Mesodermal cell (in vitro differentiated cells): ENCODE measurements around the gene SMIM10.
"Not testable (repeated sequence)": the region's sequence is repeated elsewhere in the genome, so short reads cannot be mapped to it uniquely, and the experiment has no call there.

Experiments
- H3K27ac ChIP-seq: 2 replicates; pipeline ENCODE4 v1.7.0; 2013; ENCODE audit warnings: mild to moderate bottlenecking, low read depth, low read length, moderate library complexity; ENCODE audit not compliant: severe bottlenecking
- H3K36me3 ChIP-seq: 2 replicates; pipeline ENCODE4 v1.7.1; 2013; ENCODE audit warnings: mild to moderate bottlenecking, low read length, moderate library complexity; ENCODE audit not compliant: control insufficient read depth, insufficient read depth
- H3K4me1 ChIP-seq: one replicate; pipeline ENCODE4 v1.7.1; 2013; ENCODE audit warnings: mild to moderate bottlenecking, low read length; ENCODE audit not compliant: insufficient read depth, control insufficient read depth, poor library complexity, severe bottlenecking
- H3K4me3 ChIP-seq: 2 replicates; pipeline ENCODE4 v1.7.0; 2013; ENCODE audit warnings: low read length, control low read depth, mild to moderate bottlenecking; ENCODE audit not compliant: insufficient read depth, poor library complexity, severe bottlenecking; ENCODE audit errors: extremely low read depth
- H3K9me3 ChIP-seq: 2 replicates; pipeline ENCODE4 v1.7.1; 2013; ENCODE audit warnings: mild to moderate bottlenecking, low read length, moderate library complexity; ENCODE audit not compliant: control insufficient read depth
- WGBS, 2 experiments: methylation state at CpG; one replicate each; pipeline ENCODE4 v1.1.5; 2013; ENCODE audit warnings: missing lambda C conversion rate in 2 of 2; ENCODE audit not compliant: insufficient coverage in 2 of 2; 5-methylcytosine and 5-hydroxymethylcytosine counted together

The SMIM10 gene

DNA sequence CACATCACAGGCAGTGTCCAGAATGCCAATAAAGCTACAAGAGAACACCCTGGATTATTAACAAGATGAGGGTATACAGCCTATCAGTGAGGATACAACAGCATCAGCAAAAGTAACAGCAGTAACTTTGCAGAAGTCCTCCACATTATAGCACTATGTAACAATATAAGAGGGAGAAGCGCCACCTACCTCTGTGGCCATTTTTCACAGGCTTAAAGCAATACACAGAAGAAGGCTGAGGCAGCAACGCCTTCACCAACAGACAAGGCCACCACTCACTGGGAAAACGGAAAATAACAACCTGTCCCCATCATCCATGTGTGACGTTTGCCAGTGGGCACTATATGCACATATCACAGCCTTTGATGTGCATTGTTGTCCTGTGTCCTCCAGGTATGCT lies 19.0 kb downstream of the SMIM10 start:
- H3K36me3 ChIP-seq, result no peaks in the 10 kb centered on the region
- H3K4me1 ChIP-seq, result no peaks in the 10 kb centered on the region
- H3K27ac ChIP-seq, result no peak overlapping the region
- 40% methylated on average over 1 of the region's 4 CpGs; no CpG with 5 or more reads in 1 of the 2 experiments for WGBS, 2 experiments
- no peaks in the 10 kb centered on the region for H3K9me3 ChIP-seq
- no peak overlapping the region for H3K4me3 ChIP-seq

DNA sequence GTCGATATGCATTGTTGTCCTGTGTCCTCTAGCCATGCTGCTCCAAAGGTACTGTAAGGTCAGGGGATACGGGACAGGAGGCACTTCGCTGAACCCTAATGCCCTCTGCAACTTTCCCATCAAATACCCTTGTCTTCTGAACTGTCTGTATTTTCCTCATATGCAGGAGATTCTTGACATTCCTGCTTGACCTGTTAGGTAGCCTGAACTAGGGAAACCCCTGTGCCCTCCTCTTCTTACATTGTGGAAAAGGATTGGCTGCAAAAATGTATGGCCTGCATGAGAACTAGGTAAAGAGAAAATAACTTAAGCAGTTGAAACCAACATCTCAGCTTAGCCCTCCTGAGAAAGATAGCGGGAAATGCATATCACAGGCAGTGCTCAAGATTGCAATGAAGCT lies 20.1 kb downstream of the SMIM10 start:
- H3K4me3 ChIP-seq, result no peak overlapping the region
- H3K27ac ChIP-seq, result no peak overlapping the region
- no peaks in the 10 kb centered on the region for H3K4me1 ChIP-seq
- H3K9me3 ChIP-seq, result no peaks in the 10 kb centered on the region
- WGBS, 2 experiments, result 100% methylated on average over 1 of the region's 4 CpGs
- H3K36me3 ChIP-seq, result no peaks in the 10 kb centered on the region

GRCh38 chrX:135015523-135016245 lies 24.9 kb downstream of the SMIM10 start:
- no peak overlapping the region for H3K4me3 ChIP-seq
- no peaks in the 10 kb centered on the region for H3K36me3 ChIP-seq
- WGBS, 2 experiments, result no CpG with 5 or more reads among the region's 2 CpGs
- H3K9me3 ChIP-seq, result no peaks in the 10 kb centered on the region
- H3K27ac ChIP-seq, result no peak overlapping the region
- H3K4me1 ChIP-seq, result no peaks in the 10 kb centered on the region

- WGBS, 2 experiments, result 85 to 92% methylated on average over 2 to 4 of the region's 8 CpGs
- H3K4me1 ChIP-seq, H3K27ac ChIP-seq, H3K4me3 ChIP-seq, H3K9me3 ChIP-seq, H3K36me3 ChIP-seq: not testable (repeated sequence)
Observed at GRCh38 chrX:135019890-135020289, 29.1 kb downstream of the SMIM10 start.

DNA sequence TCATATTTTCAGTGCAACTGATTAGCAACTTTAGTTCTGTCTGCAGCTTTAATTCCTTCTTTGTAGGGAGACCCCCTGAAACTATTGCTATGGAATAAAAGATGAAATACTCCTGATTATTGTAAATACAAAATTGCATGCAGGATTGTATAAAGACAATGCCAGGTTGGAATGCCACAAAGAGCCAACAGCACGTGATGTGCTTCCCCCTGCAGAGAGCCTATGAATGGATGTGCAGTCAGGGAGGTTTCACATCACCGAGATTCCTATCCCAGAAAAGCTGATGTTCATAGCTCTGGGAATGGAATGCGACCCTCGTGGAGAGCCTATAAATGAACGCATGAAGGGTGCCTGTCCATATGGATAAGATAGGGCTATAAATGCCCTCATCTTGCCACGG lies 33.0 kb downstream of the SMIM10 start:
- not testable (repeated sequence) for H3K4me3 ChIP-seq, H3K27ac ChIP-seq, H3K9me3 ChIP-seq, H3K36me3 ChIP-seq, H3K4me1 ChIP-seq
- WGBS, 2 experiments, result 90 to 100% methylated on average over 1 to 2 of the region's 6 CpGs

DNA sequence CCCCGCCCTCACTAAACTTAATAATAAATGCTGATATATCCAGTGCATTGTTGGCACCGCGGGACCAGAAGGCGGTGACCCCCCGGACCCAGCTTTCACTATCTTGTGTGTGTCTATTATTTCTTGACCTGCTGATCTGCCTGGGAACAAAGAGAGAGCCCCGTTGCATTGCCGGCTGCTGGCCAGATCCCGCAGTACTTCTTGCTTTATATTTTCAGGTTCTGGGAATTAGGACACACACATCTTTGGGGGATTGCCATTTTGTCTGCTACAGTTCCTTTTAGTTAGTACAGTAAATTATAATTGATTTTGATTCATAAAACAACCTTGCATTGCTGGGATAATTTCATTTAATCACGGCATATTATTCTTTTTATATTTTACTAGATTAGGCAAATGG lies 33.7 kb downstream of the SMIM10 start:
- no peak overlapping the region for H3K4me3 ChIP-seq
- WGBS, 2 experiments, result 90% methylated on average over 2 of the region's 9 CpGs; no CpG with 5 or more reads in 1 of the 2 experiments
- H3K36me3 ChIP-seq, result no peaks in the 10 kb centered on the region
- no peaks in the 10 kb centered on the region for H3K9me3 ChIP-seq
- no peak overlapping the region for H3K27ac ChIP-seq
- H3K4me1 ChIP-seq, result peaks cover 7% of the 10 kb centered on the region

- 80 to 88% methylated on average over 4 to 5 of the region's 9 CpGs for WGBS, 2 experiments
- not testable (repeated sequence) for H3K27ac ChIP-seq, H3K9me3 ChIP-seq, H3K4me3 ChIP-seq, H3K4me1 ChIP-seq
- peaks cover 21% of the 10 kb centered on the region for H3K36me3 ChIP-seq
Observed at GRCh38 chrX:135030207-135030963, 39.6 kb downstream of the SMIM10 start.

- not testable (repeated sequence) for H3K4me1 ChIP-seq, H3K9me3 ChIP-seq, H3K36me3 ChIP-seq, H3K4me3 ChIP-seq, H3K27ac ChIP-seq
- WGBS, 2 experiments, result no CpG with 5 or more reads among the region's 3 CpGs
Observed at GRCh38 chrX:135041149-135042123, 50.6 kb downstream of the SMIM10 start.
